ENCODE data around the gene ERGIC3.

DNA sequence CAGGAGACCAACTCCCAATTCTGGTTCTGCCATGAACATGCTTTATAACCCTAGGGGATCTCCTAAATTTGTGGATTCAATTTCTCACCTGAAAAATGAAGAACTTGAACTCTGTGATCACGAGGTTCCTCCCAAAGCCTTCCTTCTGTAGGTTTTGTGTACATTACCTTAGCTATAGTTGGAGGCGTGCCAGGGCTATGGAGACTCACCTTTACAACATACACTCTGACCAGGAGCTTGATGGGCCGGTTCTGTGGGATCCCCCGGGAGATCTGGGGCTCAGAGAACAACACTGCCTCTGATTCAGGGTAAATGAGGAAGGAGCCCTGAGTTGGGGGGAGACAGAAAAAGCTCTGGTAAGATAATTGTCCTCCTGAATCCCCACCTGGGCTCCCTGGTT lies 34.1 kb downstream of the ERGIC3 start:
- TF ChIP-seq, protein P1, sequence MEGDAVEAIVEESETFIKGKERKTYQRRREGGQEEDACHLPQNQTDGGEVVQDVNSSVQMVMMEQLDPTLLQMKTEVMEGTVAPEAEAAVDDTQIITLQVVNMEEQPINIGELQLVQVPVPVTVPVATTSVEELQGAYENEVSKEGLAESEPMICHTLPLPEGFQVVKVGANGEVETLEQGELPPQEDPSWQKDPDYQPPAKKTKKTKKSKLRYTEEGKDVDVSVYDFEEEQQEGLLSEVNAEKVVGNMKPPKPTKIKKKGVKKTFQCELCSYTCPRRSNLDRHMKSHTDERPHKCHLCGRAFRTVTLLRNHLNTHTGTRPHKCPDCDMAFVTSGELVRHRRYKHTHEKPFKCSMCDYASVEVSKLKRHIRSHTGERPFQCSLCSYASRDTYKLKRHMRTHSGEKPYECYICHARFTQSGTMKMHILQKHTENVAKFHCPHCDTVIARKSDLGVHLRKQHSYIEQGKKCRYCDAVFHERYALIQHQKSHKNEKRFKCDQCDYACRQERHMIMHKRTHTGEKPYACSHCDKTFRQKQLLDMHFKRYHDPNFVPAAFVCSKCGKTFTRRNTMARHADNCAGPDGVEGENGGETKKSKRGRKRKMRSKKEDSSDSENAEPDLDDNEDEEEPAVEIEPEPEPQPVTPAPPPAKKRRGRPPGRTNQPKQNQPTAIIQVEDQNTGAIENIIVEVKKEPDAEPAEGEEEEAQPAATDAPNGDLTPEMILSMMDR (IDR thresholded peaks at IDR 0.05 in 8 of 11, conservative IDR thresholded peaks at IDR 0.05 in 3 of 11), result no peak
- TF ChIP-seq POLR2A (IDR thresholded peaks at IDR 0.05) (no peak), POLR2AphosphoS5 (IDR thresholded peaks at IDR 0.05) (no peak)
